ENCODE measurements around the gene DNAAF8.
A peak's percentile ranks its signal among the peaks of the same experiment; 100 is the strongest.

Gene DNAAF8

DNA sequence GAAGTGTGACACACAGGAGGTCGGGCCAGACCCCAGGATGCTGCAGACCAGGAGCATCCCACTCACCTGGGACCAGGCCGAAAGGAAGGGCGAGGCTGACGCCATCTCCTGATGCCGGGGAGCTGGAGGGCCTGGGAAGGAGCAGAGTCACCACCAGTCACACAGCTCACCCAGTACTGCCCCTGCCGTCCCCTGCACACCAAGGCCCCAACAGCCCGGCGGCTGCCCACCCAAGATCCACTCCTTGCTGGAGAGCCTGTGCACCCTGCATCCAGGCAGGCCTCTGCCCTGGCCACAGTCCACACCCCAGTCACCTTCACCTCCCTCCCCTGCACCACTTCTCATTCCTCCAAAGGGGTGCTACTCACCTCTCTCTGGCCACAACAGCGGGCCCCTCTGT is 27.9 kb downstream of the DNAAF8 start:
- Histone ChIP-seq H4K20me1 (peaks cover 0 to 62% (median 29%) of the 10 kb centered on the region in 11 experiments; a peak in 15 of 22 replicates), H3K36me3 (peaks cover 72 to 86% (median 81%) of the 10 kb centered on the region in 11 experiments), H3K27ac (0 out of 22 replicates have a peak overlapping the region, but pooled peaks of 1 of the 11 experiments have one; percentile 4), H3K4me2 (peak overlapping the region in 8 of 11 experiments; percentile 20 to 39 (median 32); a peak in 11 of 22 replicates), H3K9me3 (replicated peaks in 1 of 11) (no peaks in the 10 kb centered on the region), H3K4me3 (no peak overlapping the region), H3K9ac (peak overlapping the region in 10 of 11 experiments; percentile 11 to 56 (median 42); a peak in 12 of 22 replicates), H3K27me3 (no peaks in the 10 kb centered on the region), H3K4me1 (peaks cover 27 to 47% (median 33%) of the 10 kb centered on the region in 10 experiments)
- no peak for TF ChIP-seq Cebpa-rat (IDR thresholded peaks at IDR 0.05)

DNA sequence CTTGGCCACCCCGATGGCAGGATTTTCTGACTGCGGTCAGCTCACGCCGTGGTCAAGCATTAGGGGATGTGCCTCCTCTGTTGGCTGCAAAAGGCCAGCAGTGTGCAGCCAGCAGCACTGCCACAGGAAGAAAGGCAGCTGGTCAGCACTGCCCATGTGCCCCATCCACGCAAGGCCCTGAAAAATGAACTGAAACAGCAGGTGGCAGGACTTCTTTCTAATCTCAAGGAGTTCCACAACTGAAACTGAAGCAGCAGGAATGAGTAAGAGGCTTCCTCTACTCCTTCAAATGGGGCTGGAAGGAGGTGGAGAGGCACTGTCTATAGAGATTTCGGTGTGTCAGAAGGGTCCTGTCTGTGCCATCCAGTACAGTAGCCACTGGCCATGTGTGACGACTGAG is 29.5 kb downstream of the DNAAF8 start:
- Histone ChIP-seq H4K20me1 (peaks cover 0 to 62% (median 29%) of the 10 kb centered on the region in 11 experiments; a peak in 15 of 22 replicates), H3K4me3 (no peak overlapping the region), H3K9me3 (replicated peaks in 1 of 11) (no peaks in the 10 kb centered on the region), H3K4me1 (peaks cover 37 to 61% (median 46%) of the 10 kb centered on the region in 10 experiments), H3K36me3 (peaks cover 63 to 70% (median 67%) of the 10 kb centered on the region in 11 experiments), H3K27me3 (no peaks in the 10 kb centered on the region), H3K4me2 (0 out of 22 replicates have a peak overlapping the region, but pooled peaks of 1 of the 11 experiments have one; percentile 2), H3K9ac (peak overlapping the region in 4 of 11 experiments; percentile 2 to 55 (median 30); a peak in 5 of 22 replicates), H3K27ac (no peak overlapping the region)
- no peak for TF ChIP-seq Cebpa-rat (IDR thresholded peaks at IDR 0.05)

DNA sequence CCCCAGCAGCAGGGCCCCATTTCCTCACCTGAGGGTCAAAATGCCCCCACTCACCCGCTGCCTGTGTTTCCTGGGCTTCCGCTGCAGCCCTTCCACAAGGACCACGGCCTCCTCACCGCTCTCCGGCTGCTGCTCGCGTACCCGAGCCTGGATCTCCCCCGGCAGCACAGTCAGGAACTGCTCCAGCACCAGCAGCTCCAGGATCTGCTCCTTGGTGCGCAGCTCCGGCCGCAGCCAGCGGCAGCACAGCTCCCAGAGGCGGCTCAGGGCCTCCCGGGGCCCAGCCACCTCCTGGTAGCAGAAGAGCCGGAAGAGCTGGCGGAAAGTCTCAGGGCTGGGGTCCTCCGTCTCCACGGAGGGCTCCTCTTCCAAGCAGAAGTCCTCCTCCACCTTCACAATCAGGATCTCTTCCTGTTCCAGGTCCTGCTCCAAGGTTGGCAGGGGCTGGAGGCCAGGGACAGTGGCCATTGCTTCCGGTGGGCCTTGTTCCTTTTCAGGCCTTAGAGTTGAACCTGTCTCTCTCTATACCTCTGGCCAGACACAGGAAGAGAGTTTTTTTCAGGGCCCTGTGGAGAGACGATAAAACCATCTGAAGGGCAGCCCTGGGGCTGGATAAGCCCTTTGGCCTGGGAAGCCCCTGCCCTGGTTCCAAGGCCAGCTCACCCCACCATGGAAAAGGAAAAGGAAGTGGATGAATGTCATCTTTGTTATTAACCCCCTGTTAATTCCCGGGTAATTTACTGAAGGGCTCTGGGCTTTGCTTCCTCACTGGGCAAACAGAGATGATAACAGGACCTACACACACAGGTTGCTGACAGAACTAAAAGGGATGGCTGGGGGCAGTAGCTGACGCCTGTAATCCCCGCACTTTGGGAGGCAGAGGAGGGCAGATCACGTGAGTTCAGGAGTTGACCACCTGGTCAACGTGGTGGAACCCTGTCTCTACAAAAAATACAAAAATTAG is 31.5 kb downstream of the DNAAF8 start:
- H3K27ac ChIP-seq = peak overlapping the region in 10 of 11 experiments; percentile 85 to 96 (median 93); a peak in 21 of 22 replicates
- peak overlapping the region; percentile 85 to 99 (median 93) for H3K4me2 ChIP-seq
- no peaks in the 10 kb centered on the region for H3K27me3 ChIP-seq
- peaks cover 0 to 47% (median 26%) of the 10 kb centered on the region in 11 experiments; a peak in 14 of 22 replicates for H4K20me1 ChIP-seq
- H3K4me1 ChIP-seq = peaks cover 37 to 64% (median 51%) of the 10 kb centered on the region in 10 experiments
- H3K9me3 ChIP-seq (replicated peaks in 1 of 11) = no peaks in the 10 kb centered on the region
- H3K4me3 ChIP-seq = peak overlapping the region; percentile 89 to 100 (median 97)
- peak overlapping the region; percentile 92 to 98 (median 96) for H3K9ac ChIP-seq
- TF ChIP-seq Cebpa-rat (IDR thresholded peaks at IDR 0.05) = no peak
- peaks cover 43 to 50% (median 47%) of the 10 kb centered on the region in 11 experiments for H3K36me3 ChIP-seq

DNA sequence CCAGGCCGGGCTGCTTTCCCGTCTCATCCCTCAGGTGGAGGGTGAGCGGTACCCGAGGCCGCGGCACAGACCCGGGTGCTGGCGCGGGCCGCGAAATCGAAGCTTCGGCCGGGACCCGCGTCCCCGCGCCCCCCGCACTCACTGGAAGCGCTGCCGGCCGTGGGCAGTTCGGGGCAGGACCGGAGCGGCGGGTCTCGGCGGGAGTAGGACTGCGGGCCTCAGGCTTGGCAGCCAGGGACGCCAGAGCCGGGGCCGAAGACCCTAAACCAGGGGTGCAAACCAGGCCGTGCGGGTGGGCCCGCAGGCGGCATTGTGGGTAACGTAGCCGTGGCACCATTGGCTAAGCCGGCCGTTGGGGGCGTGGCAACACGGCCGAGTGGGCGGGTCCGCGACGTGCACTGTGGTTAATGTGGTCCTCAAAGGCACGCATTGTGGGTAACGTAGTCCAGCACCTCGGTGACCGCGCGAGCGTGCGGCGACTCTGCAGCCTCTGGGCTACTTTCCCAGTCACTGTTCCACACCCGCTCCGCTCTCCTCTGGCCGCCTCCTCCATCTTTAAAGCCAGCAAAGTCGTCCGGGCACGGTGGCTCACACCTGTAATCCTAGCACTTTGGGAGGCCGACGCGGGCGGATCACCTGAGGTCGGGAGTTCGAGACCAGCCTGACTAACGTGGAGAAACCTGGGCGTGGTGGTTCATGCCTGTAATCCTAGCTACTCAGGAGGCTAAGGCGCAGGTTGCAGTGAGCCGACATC is 32.7 kb downstream of the DNAAF8 start, which contains the start of gene ZNF500:
ZNF500 (minus strand) TSS at position 288 of the 754 bp plus-strand sequence. CDS start 1,184 bp downstream, outside the sequence.
- H3K4me2 ChIP-seq = peak within 1 kb of the TSS; percentile 85 to 99 (median 93)
- H3K9me3 ChIP-seq (replicated peaks in 1 of 11) = no peaks in the 10 kb centered on the region
- H3K9ac ChIP-seq = peak within 1 kb of the TSS; percentile 92 to 98 (median 96)
- no peak for TF ChIP-seq Cebpa-rat (IDR thresholded peaks at IDR 0.05)
- H4K20me1 ChIP-seq = peaks cover 0 to 41% (median 21%) of the 10 kb centered on the region in 11 experiments; a peak in 13 of 22 replicates
- peaks cover 32 to 37% (median 34%) of the 10 kb centered on the region in 11 experiments for H3K36me3 ChIP-seq
- H3K27ac ChIP-seq = peak within 1 kb of the TSS; percentile 85 to 96 (median 92)
- no peaks in the 10 kb centered on the region for H3K27me3 ChIP-seq
- peaks cover 33 to 59% (median 46%) of the 10 kb centered on the region in 10 experiments for H3K4me1 ChIP-seq
- peak within 1 kb of the TSS; percentile 89 to 100 (median 97) for H3K4me3 ChIP-seq

DNA sequence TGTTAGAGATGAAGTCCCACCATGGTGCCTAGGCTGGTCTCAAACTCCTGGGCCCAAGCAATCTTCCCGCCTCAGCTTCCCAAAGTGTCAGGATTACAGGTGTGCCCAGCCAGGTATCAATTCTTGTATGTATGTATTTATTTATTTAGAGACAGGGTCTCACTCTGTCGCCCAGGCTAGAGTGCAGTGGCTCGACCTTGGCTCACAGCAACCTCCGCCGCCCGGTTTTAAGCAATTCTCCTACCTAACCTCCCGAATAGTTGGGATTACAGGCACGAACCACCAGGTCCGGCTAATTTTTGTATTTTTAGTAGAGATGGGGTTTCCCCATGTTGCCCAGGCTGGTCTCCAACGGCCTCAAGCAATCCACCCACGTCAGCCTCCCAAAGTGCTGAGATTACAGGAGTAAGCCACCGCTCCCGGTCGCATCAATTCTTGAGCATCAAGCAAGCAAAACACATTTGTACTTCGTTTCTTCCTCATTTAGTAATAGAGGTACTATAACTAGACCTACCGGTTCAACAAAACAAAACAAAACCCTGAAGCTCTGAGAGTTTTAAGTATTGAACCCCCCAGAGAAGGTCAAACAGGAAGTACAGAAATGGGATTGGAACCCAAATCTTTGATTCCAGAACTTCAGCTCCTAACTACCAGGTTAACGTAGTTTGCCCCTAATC is 33.7 kb downstream of the DNAAF8 start:
- H3K4me2 ChIP-seq = peak overlapping the region; percentile 85 to 99 (median 93)
- peak overlapping the region in 9 of 11 experiments; percentile 36 to 94 (median 58); a peak in 16 of 22 replicates for H3K27ac ChIP-seq
- H3K9ac ChIP-seq = peak overlapping the region; percentile 43 to 96 (median 57); a peak in 21 of 22 replicates
- peaks cover 22 to 28% (median 25%) of the 10 kb centered on the region in 11 experiments for H3K36me3 ChIP-seq
- peaks cover 0 to 32% (median 11%) of the 10 kb centered on the region in 11 experiments; a peak in 11 of 22 replicates for H4K20me1 ChIP-seq
- peaks cover 31 to 50% (median 39%) of the 10 kb centered on the region in 10 experiments for H3K4me1 ChIP-seq
- no peaks in the 10 kb centered on the region for H3K27me3 ChIP-seq
- peak overlapping the region; percentile 47 to 99 (median 56) for H3K4me3 ChIP-seq
- no peak for TF ChIP-seq Cebpa-rat (IDR thresholded peaks at IDR 0.05)
- no peaks in the 10 kb centered on the region for H3K9me3 ChIP-seq (replicated peaks in 1 of 11)

DNA sequence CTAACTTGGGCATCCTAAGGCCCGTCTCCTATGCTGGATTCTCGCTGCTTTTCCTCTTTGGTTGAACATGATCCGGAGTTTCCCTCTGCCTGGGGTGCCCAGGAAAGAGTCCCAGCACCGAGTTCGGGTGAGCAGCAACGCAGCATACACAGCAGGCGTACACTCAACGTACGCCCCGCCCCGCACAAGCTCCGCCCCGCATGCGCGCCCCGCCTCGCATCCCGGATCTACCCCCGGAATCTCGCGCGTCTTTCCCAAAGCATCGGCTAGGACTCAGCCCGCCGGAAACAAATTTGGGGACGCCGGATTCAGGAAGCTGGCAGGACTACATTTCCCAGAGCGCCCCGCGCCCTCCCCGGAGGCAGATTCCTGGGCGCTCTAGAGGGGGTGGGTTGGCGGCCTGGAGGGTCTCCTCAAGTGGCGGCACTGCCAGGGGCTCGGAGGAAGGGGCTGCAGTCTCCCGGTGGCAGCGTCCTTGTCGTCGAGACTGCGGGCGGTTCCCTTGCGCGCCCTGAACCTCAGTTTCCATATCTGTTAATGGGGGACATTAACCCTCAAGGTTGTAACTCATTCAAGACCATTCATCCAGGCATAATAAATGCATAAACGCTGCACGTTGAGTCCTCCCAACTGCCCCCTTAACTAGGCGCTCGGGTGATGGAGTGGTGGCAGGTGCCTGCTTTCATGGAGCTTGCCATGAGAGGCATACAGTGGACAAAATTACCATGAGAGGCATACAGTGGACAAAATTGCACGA is 34.4 kb downstream of the DNAAF8 start:
- H3K27me3 ChIP-seq = no peaks in the 10 kb centered on the region
- peaks cover 15 to 20% (median 17%) of the 10 kb centered on the region in 11 experiments for H3K36me3 ChIP-seq
- peak overlapping the region; percentile 47 to 99 (median 56) for H3K4me3 ChIP-seq
- no peaks in the 10 kb centered on the region for H3K9me3 ChIP-seq (replicated peaks in 1 of 11)
- H3K9ac ChIP-seq = peak overlapping the region; percentile 43 to 73 (median 57); a peak in 21 of 22 replicates
- peak overlapping the region; percentile 85 to 99 (median 93) for H3K4me2 ChIP-seq
- peaks cover 0 to 24% (median 5%) of the 10 kb centered on the region in 11 experiments; a peak in 11 of 22 replicates for H4K20me1 ChIP-seq
- H3K27ac ChIP-seq = peak overlapping the region in 9 of 11 experiments; percentile 36 to 94 (median 58); a peak in 16 of 22 replicates
- no peak for TF ChIP-seq Cebpa-rat (IDR thresholded peaks at IDR 0.05)
- peaks cover 28 to 43% (median 36%) of the 10 kb centered on the region in 10 experiments for H3K4me1 ChIP-seq

DNA sequence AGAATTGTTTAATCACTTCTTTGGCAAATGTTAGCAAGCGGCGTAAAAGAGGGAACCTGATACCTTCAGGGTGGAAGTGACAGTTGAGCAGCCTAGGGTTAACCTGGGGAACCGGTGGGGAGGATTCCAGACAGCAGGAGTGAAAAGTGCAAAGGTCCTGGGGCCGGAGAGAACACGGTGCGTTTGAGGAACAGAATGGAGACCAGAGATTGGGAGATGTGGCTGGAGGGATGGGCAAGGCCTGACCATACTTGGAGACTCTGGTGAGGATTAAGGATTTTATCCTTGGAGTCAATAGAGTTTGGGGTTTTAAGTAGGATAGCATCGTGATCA is 34.9 kb downstream of the DNAAF8 start:
- H4K20me1 ChIP-seq = peaks cover 0 to 19% (median 5%) of the 10 kb centered on the region in 11 experiments; a peak in 6 of 22 replicates
- H3K4me1 ChIP-seq = peaks cover 27 to 39% (median 34%) of the 10 kb centered on the region in 10 experiments
- H3K9ac ChIP-seq = no peak overlapping the region
- H3K9me3 ChIP-seq (replicated peaks in 1 of 11) = no peaks in the 10 kb centered on the region
- no peaks in the 10 kb centered on the region for H3K27me3 ChIP-seq
- no peak for TF ChIP-seq Cebpa-rat (IDR thresholded peaks at IDR 0.05)
- H3K4me3 ChIP-seq = no peak overlapping the region; a peak in 2 of 20 replicates
- H3K27ac ChIP-seq = no peak overlapping the region
- peaks cover 10 to 15% (median 12%) of the 10 kb centered on the region in 11 experiments; a peak in 21 of 22 replicates for H3K36me3 ChIP-seq
- H3K4me2 ChIP-seq = peak overlapping the region in 8 of 11 experiments; percentile 85 to 99 (median 93); a peak in 16 of 22 replicates
